Subcutaneous abdominal adipose tissue (tissue), 5 donors: ENCODE results near the gene MAP4.

Experiments
- H3K27ac ChIP-seq: one replicate; pipeline ENCODE4 v1.7.0; 2013; ENCODE audit warnings: low read depth, mild to moderate bottlenecking, inconsistent platforms, low read length, moderate library complexity
- H3K27me3 ChIP-seq, 5 donors: one replicate each; pipeline ENCODE4 v1.7.0; 2013; ENCODE audit warnings: low read length in 5 of 5, inconsistent platforms in 1 of 5; ENCODE audit not compliant: control insufficient read depth in 5 of 5, insufficient read depth in 4 of 5
- H3K36me3 ChIP-seq, 5 donors: one replicate each; pipeline ENCODE4 v1.7.0; 2013; ENCODE audit warnings: low read length in 5 of 5; ENCODE audit not compliant: control insufficient read depth in 5 of 5, insufficient read depth in 5 of 5
- H3K4me1 ChIP-seq, 5 donors: one replicate each; pipeline ENCODE4 v1.7.0; 2013; ENCODE audit warnings: low read length in 5 of 5, mild to moderate bottlenecking in 3 of 5, moderate library complexity in 1 of 5; ENCODE audit not compliant: control insufficient read depth in 5 of 5, insufficient read depth in 5 of 5
- H3K4me3 ChIP-seq, 5 donors: one replicate each; pipeline ENCODE4 v1.7.0; 2013; ENCODE audit warnings: low read length in 5 of 5, low read depth in 1 of 5
- H3K9ac ChIP-seq, 5 donors: one replicate each; pipeline ENCODE4 v1.7.0; 2013; ENCODE audit warnings: low read length in 5 of 5, mild to moderate bottlenecking in 4 of 5, moderate library complexity in 3 of 5
- H3K9me3 ChIP-seq, 5 donors: one replicate each; pipeline ENCODE4 v1.7.0; 2013; ENCODE audit warnings: low read length in 5 of 5; ENCODE audit not compliant: control insufficient read depth in 5 of 5
- donor health status: healthy.
- donor health status: healthy.
- donor health status: healthy.
- donor health status: healthy.
- donor health status: healthy.

Gene MAP4

GRCh38 chr3:48000212-48000611 is 16.0 kb downstream of the MAP4 start:
- H3K36me3 ChIP-seq = peaks cover 0 to 7% (median 3%) of the 10 kb centered on the region in 5 donors
- no peak overlapping the region for H3K9ac ChIP-seq
- no peaks in the 10 kb centered on the region for H3K9me3 ChIP-seq
- no peaks in the 10 kb centered on the region for H3K27me3 ChIP-seq
- H3K4me1 ChIP-seq = peaks cover 0 to 16% (median 7%) of the 10 kb centered on the region in 5 donors
- H3K27ac ChIP-seq = no peak overlapping the region
- no peak overlapping the region for H3K4me3 ChIP-seq

DNA sequence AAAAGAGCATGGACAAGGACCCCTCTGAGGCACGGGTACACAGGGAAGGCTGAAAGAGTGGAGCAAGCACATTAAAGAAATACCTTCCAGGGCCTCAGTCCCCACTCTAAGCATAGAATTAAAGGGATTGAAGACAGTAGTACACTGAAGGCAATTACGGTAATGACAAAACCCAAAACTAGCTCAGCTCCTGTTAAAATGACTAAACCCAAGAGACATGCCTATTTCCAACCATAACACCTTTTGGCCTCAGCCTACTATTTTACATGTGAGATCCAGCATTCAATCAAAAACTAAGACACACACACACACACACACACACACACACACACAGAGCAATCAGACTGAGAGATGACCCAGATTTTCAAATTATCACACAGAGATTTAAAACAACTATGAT is 19.8 kb downstream of the MAP4 start:
- Histone ChIP-seq H3K9ac (no peak overlapping the region), H3K9me3 (no peaks in the 10 kb centered on the region), H3K27ac (no peak overlapping the region), H3K27me3 (no peaks in the 10 kb centered on the region), H3K4me3 (no peak overlapping the region), H3K36me3 (peaks cover under 1 to 15% (median 12%) of the 10 kb centered on the region in 5 donors), H3K4me1 (peaks cover 0 to 19% (median 7%) of the 10 kb centered on the region in 5 donors)

GRCh38 chr3:47994180-47994579 is 22.0 kb downstream of the MAP4 start:
- H3K36me3 ChIP-seq = peaks cover 4 to 16% (median 13%) of the 10 kb centered on the region in 5 donors
- no peaks in the 10 kb centered on the region for H3K9me3 ChIP-seq
- H3K4me3 ChIP-seq = no peak overlapping the region
- H3K27ac ChIP-seq = no peak overlapping the region
- H3K9ac ChIP-seq = no peak overlapping the region
- H3K27me3 ChIP-seq = no peaks in the 10 kb centered on the region
- peaks cover 4 to 23% (median 12%) of the 10 kb centered on the region in 5 donors for H3K4me1 ChIP-seq

- Histone ChIP-seq H3K36me3 (peaks cover 6 to 16% (median 13%) of the 10 kb centered on the region in 5 donors), H3K9me3 (no peaks in the 10 kb centered on the region), H3K4me3 (no peak overlapping the region), H3K27ac (no peak overlapping the region), H3K4me1 (peaks cover 4 to 11% (median 8%) of the 10 kb centered on the region in 5 donors), H3K9ac (no peak overlapping the region), H3K27me3 (no peaks in the 10 kb centered on the region)
Measured at GRCh38 chr3:47991341-47991740, 24.9 kb downstream of the MAP4 start.

- peaks cover 6 to 13% (median 10%) of the 10 kb centered on the region in 5 donors for H3K36me3 ChIP-seq
- H3K9ac ChIP-seq = no peak overlapping the region
Measured at GRCh38 chr3:47989981-47990440, 26.2 kb downstream of the MAP4 start.

DNA sequence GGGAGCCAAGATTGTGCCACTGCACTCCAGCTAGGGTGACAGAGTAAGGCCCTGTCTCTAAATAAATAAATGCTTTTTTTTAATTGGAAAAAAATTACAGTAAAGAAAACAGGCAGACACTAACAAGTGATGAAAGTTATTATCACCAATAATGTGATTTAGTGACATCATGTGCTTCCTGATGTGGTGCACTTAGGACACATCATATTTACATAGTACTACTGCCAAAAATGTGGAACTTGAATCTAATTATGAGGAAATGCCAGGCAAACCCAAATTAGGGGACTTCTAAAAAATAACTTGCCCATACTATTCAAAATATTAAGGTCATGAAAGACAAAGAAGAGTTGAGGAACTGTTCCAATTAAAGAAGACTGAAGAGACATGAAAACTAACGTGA is 30.8 kb downstream of the MAP4 start:
- Histone ChIP-seq H3K4me3 (no peak overlapping the region), H3K4me1 (peaks cover 4 to 14% (median 9%) of the 10 kb centered on the region in 5 donors), H3K27ac (no peak overlapping the region), H3K36me3 (peaks cover 0 to 2% (median 0%) of the 10 kb centered on the region in 5 donors), H3K9me3 (no peaks in the 10 kb centered on the region), H3K9ac (no peak overlapping the region), H3K27me3 (no peaks in the 10 kb centered on the region)

More at GRCh38 chr3:47989981-47990440, 26.2 kb downstream of the MAP4 start:
- Histone ChIP-seq H3K4me3 (no peak overlapping the region), H3K27me3 (no peaks in the 10 kb centered on the region), H3K9me3 (no peaks in the 10 kb centered on the region), H3K4me1 (peaks cover 4 to 9% (median 7%) of the 10 kb centered on the region in 5 donors), H3K27ac (no peak overlapping the region)

GRCh38 chr3:47984075-47984728 is 32.0 kb downstream of the MAP4 start:
- no peak overlapping the region for H3K9ac ChIP-seq
- no peak overlapping the region for H3K4me3 ChIP-seq
- H3K27me3 ChIP-seq = no peaks in the 10 kb centered on the region
- H3K9me3 ChIP-seq = no peaks in the 10 kb centered on the region
- peak overlapping the region; percentile 44 for H3K27ac ChIP-seq
- H3K36me3 ChIP-seq = peaks cover 0 to 2% (median 0%) of the 10 kb centered on the region in 5 donors
- H3K4me1 ChIP-seq = peaks cover 0 to 6% (median 5%) of the 10 kb centered on the region in 5 donors

DNA sequence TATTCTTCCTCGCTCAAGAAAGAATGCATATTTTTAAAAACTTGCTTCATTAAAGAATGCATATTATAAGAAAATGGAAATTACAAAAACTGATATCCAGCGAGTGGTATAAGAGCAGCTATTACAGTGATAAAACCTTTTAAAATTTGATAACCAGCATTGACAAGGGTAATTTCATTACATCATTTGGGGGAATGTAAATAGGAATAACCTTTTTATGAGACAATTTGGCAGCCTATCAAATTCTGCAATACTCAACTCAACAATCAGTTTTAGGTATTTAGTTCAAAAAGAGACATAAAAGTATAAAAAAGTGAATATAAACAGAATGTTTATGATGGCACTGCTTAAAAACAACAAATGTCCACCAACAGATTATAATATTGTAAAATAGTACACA is 35.4 kb downstream of the MAP4 start:
- H3K9me3 ChIP-seq = no peaks in the 10 kb centered on the region
- H3K4me1 ChIP-seq = peaks cover 0 to 6% (median 5%) of the 10 kb centered on the region in 5 donors
- no peak overlapping the region for H3K27ac ChIP-seq
- no peak overlapping the region for H3K4me3 ChIP-seq
- no peak overlapping the region for H3K9ac ChIP-seq
- H3K27me3 ChIP-seq = no peaks in the 10 kb centered on the region
- peaks cover 0 to 11% (median 4%) of the 10 kb centered on the region in 5 donors for H3K36me3 ChIP-seq

- H3K36me3 ChIP-seq = peaks cover 0 to 11% (median 4%) of the 10 kb centered on the region in 5 donors
- no peak overlapping the region for H3K9ac ChIP-seq
- H3K27me3 ChIP-seq = no peaks in the 10 kb centered on the region
- H3K27ac ChIP-seq = no peak overlapping the region
- H3K9me3 ChIP-seq = no peaks in the 10 kb centered on the region
- H3K4me3 ChIP-seq = no peak overlapping the region
- H3K4me1 ChIP-seq = peaks cover 0 to 5% (median 0%) of the 10 kb centered on the region in 5 donors
Measured at GRCh38 chr3:47979070-47979469, 37.1 kb downstream of the MAP4 start.

GRCh38 chr3:47978386-47978785 is 37.8 kb downstream of the MAP4 start:
- H3K4me3 ChIP-seq = no peak overlapping the region
- H3K9ac ChIP-seq = no peak overlapping the region
- H3K27me3 ChIP-seq = no peaks in the 10 kb centered on the region
- H3K9me3 ChIP-seq = no peaks in the 10 kb centered on the region
- H3K4me1 ChIP-seq = no peaks in the 10 kb centered on the region
- no peak overlapping the region for H3K27ac ChIP-seq
- H3K36me3 ChIP-seq = peaks cover 0 to 11% (median 4%) of the 10 kb centered on the region in 5 donors
